HEK293T (cell line): Measurements from ENCODE around the gene DNAAF5.

ENCODE experiments used
- ARNT ChIP-seq: fragments of 450-650 bp; IDR thresholded peaks from 2 replicates; pipeline ENCODE4 v1.6.1; 2017; ENCODE audit warnings: mild to moderate bottlenecking
- BHLHE40 ChIP-seq: fragments of 450-650 bp; IDR thresholded peaks from 2 replicates; pipeline ENCODE4 v1.6.1; 2016; ENCODE audit warnings: mild to moderate bottlenecking, moderate library complexity, borderline replicate concordance
- ELF4 ChIP-seq: fragments of 450-650 bp; IDR thresholded peaks from 2 replicates; pipeline ENCODE4 v1.6.1; 2017; ENCODE audit warnings: antibody characterized with exemption
- FOXK2 ChIP-seq: fragments of 450-650 bp; IDR thresholded peaks from 2 replicates; pipeline ENCODE4 v1.6.1; 2016; ENCODE audit warnings: mild to moderate bottlenecking
- FOXM1 ChIP-seq: fragments of 450-650 bp; IDR thresholded peaks from 2 replicates; pipeline ENCODE4 v1.6.1; 2017; ENCODE audit warnings: mild to moderate bottlenecking, borderline replicate concordance
- HDGF ChIP-seq: fragments of 450-650 bp; IDR thresholded peaks from 2 replicates; pipeline ENCODE4 v1.6.1; 2017; ENCODE audit warnings: antibody characterized with exemption, borderline replicate concordance
- L3MBTL2 ChIP-seq: fragments of 450-650 bp; conservative IDR thresholded peaks from 2 replicates; pipeline ENCODE4 v1.6.1; 2016; ENCODE audit warnings: mild to moderate bottlenecking
- PKNOX1 ChIP-seq: fragments of 450-650 bp; IDR thresholded peaks from 2 replicates; pipeline ENCODE4 v1.6.1; 2016
- SP1 ChIP-seq: fragments of 450-650 bp; IDR thresholded peaks from 2 replicates; pipeline ENCODE4 v1.6.1; 2017
- TARDBP ChIP-seq: fragments of 450-650 bp; IDR thresholded peaks from 2 replicates; pipeline ENCODE4 v1.6.1; 2016

- TF ChIP-seq FOXK2 (no peak), PKNOX1 (no peak), SP1 (no peak), ARNT (no peak), TARDBP (no peak), L3MBTL2 (no peak), BHLHE40 (no peak), FOXM1 (no peak), ELF4 (no peak), HDGF (no peak)
Measured at GRCh38 chr7:746155-747061, 19.9 kb downstream of the DNAAF5 start.
